Uterus (tissue), 2 donors: ENCODE measurements around the gene ABT1.
A peak's percentile ranks its signal among the peaks of the same experiment; 100 is the strongest.

Experiments
- CTCF ChIP-seq, 4 experiments: fragments of 200-600 bp in 2 of 4; fragments of 450-650 bp in 2 of 4; sonication (generic) in 2 of 4; IDR thresholded peaks; one replicate each; pipeline ENCODE4 v1.5.1; 2016 to 2019; ENCODE audit warnings: antibody characterized with exemption in 4 of 4, mild to moderate bottlenecking in 2 of 4, moderate library complexity in 1 of 4
- POLR2A ChIP-seq, 2 donors: fragments of 450-650 bp; IDR thresholded peaks; one replicate each; pipeline ENCODE4 v1.6.1; 2016; ENCODE audit warnings: antibody characterized with exemption in 2 of 2, mild to moderate bottlenecking in 1 of 2, moderate library complexity in 1 of 2

- TF ChIP-seq CTCF (IDR thresholded peaks at IDR 0.05): peak in 2 of 4 experiments; percentile 22 to 34
- TF ChIP-seq POLR2A (IDR thresholded peaks at IDR 0.05): peak; percentile 50 to 84
Observed at GRCh38 chr6:26596579-26597388, at the start of gene ABT1.
